WTC11 (cell line): Measurements from ENCODE around the gene RGL2.

ENCODE experiments used
- ARID4B ChIP-seq: sonication (generic); formaldehyde crosslinking; IDR thresholded peaks from 2 replicates; pipeline ENCODE4 v1.8.0; 2023; ENCODE audit warnings: missing genetic modification reagents, mild to moderate bottlenecking, borderline replicate concordance
- ATF3 ChIP-seq: sonication (generic); formaldehyde crosslinking; conservative IDR thresholded peaks from 2 replicates; pipeline ENCODE4 v1.8.1; 2022; ENCODE audit warnings: mild to moderate bottlenecking, missing genetic modification reagents
- CREB1 ChIP-seq: sonication (generic); formaldehyde crosslinking; IDR thresholded peaks from 2 replicates; pipeline ENCODE4 v1.8.0; 2023; ENCODE audit warnings: mild to moderate bottlenecking, missing genetic modification reagents
- CREM ChIP-seq: sonication (generic); formaldehyde crosslinking; IDR thresholded peaks from 2 replicates; pipeline ENCODE4 v1.8.1; 2022; ENCODE audit warnings: mild to moderate bottlenecking, missing genetic modification reagents, moderate library complexity
- CTCF ChIP-seq: fragments of 200-600 bp; IDR thresholded peaks from 2 replicates; pipeline ENCODE4 v1.8.0; 2022; ENCODE audit warnings: antibody characterized with exemption
- E2F1 ChIP-seq: sonication (generic); formaldehyde crosslinking; IDR thresholded peaks from 2 replicates; pipeline ENCODE4 v1.8.0; 2022; ENCODE audit warnings: mild to moderate bottlenecking, missing genetic modification reagents
- FOXP4 ChIP-seq: sonication (generic); formaldehyde crosslinking; IDR thresholded peaks from 2 replicates; pipeline ENCODE4 v1.8.0; 2022; ENCODE audit warnings: mild to moderate bottlenecking, missing genetic modification reagents
- HMGXB4 ChIP-seq: sonication (generic); formaldehyde crosslinking; IDR thresholded peaks from 2 replicates; pipeline ENCODE4 v1.8.1; 2023; ENCODE audit warnings: mild to moderate bottlenecking, moderate library complexity, missing genetic modification reagents
- JUN ChIP-seq: sonication (generic); formaldehyde crosslinking; IDR thresholded peaks from 2 replicates; pipeline ENCODE4 v1.8.0; 2023; ENCODE audit warnings: mild to moderate bottlenecking, missing genetic modification reagents
- MAX ChIP-seq: sonication (generic); formaldehyde crosslinking; IDR thresholded peaks from 2 replicates; pipeline ENCODE4 v1.8.0; 2022; ENCODE audit warnings: mild to moderate bottlenecking, missing genetic modification reagents
- TEAD4 ChIP-seq: sonication (generic); formaldehyde crosslinking; IDR thresholded peaks from 2 replicates; pipeline ENCODE4 v1.8.0; 2022; ENCODE audit warnings: mild to moderate bottlenecking, missing genetic modification reagents
- ZNF263 ChIP-seq: sonication (generic); formaldehyde crosslinking; IDR thresholded peaks from 2 replicates; pipeline ENCODE4 v1.8.1; 2022; ENCODE audit warnings: low read depth, mild to moderate bottlenecking, moderate library complexity, missing genetic modification reagents
- ZNF281 ChIP-seq: sonication (generic); formaldehyde crosslinking; IDR thresholded peaks from 2 replicates; pipeline ENCODE4 v1.8.0; 2023; ENCODE audit warnings: mild to moderate bottlenecking, missing genetic modification reagents
- ZNF416 ChIP-seq: fragments of 250-450 bp; sonication (Bioruptor Pico); IDR thresholded peaks from 2 replicates; pipeline ENCODE4 v1.9.0; 2021; ENCODE audit warnings: mild to moderate bottlenecking, inconsistent platforms

GRCh38 chr6:33248643-33248931 is 50.2 kb downstream of the RGL2 start:
- TF ChIP-seq CTCF: no peak; the same call in 1 of the 2 replicates
- TF ChIP-seq JUN: no peak
- no peak for TF ChIP-seq ZNF281 (CRISPR knock-in tag)
- TF ChIP-seq ARID4B: no peak
- TF ChIP-seq FOXP4 (CRISPR knock-in tag): no peak
- no peak for TF ChIP-seq TEAD4
- TF ChIP-seq MAX (CRISPR knock-in tag): no peak
- no peak for TF ChIP-seq HMGXB4 (CRISPR knock-in tag)
- no peak for TF ChIP-seq ZNF263 (CRISPR knock-in tag)
- no peak for TF ChIP-seq ATF3
- TF ChIP-seq CREM (CRISPR knock-in tag): no peak
- TF ChIP-seq E2F1 (CRISPR knock-in tag): no peak
- TF ChIP-seq ZNF416 (CRISPR knock-in tag): no peak
- no peak for TF ChIP-seq CREB1 (CRISPR knock-in tag)
